RPMI8226 (cell line): ENCODE measurements around the gene KPNB1.

Experiments used
- DNase-seq: peaks from one replicate; pipeline ENCODE4 v3.0.0-alpha.2; 2015

Gene KPNB1

GRCh38 chr17:47714773-47715396 is 65.2 kb downstream of the KPNB1 start:
- peak; percentile 20 for DNase-seq

DNA sequence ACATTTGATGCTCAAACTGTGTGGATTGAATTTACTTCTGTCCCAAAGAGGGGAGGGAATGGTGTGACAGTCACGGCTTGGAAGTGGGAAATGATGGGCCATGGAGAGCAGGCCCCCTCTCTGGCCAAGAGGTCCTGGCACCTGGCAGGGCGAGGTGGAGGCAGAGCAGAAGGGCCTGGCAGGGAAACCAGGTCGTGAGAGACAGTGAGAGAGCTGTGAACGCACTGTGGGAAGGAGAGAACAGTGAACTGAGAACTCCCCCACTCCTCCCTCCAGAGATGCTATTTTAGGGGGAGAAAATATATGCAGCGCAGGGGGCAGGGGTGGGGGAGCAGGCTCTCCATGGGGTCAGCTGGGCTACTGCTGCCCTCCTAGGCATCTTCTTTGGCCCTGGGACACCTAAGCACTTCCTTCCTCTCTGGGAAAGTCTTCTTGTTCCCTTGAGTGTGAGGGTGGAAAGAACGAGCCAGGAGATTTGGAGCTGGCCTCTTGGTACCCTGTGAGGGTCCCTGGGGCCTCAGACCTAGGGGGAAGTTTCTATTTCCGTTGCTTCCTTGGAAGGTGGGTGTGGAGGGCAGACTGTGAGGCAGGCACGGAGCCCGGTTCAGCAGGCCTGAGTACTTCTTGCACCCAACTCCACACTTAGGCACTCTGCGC is 66.1 kb downstream of the KPNB1 start:
- no peak for DNase-seq

DNA sequence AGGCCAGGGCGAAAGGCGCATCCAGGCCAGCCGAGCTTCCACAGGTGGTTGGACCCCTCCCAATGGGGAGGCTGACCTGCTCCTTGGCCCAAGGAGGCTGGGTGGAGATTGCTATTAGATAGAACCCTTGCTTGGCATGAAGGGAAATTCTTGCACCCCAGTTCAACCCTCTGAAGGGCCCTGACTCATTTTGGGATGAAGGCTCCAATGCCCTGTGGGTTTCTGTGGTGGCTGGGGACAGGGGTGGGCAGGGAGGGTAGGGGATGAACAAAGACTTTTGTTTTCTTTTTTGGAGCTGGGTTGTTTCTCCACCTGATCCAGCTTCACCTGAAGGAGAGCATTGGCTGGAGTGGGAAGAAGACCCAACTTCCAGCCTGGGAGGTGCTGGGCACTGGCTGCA is 66.7 kb downstream of the KPNB1 start:
- DNase-seq, result no peak

DNA sequence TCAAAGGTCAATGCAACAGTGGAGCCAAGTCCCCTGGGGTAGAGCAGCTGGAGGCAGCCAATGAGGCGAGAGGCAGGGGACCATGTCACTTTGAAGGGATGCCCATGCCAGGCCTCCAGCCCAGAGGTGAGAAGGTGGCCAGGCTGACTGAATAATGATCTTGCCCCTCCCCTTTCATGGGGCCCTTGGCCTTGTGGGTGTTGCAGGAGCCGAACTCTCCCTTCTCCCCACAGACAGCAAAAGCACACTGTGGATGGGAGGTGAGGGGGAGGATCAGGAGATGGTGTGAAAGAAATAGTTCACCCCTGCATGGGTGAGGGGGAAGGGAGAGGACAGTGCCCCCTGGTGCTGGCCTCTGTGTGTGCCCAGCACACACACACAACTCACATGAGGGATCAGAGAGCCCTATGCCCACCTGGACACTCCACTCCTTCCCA is 67.6 kb downstream of the KPNB1 start:
- DNase-seq, result peak; percentile 30

DNA sequence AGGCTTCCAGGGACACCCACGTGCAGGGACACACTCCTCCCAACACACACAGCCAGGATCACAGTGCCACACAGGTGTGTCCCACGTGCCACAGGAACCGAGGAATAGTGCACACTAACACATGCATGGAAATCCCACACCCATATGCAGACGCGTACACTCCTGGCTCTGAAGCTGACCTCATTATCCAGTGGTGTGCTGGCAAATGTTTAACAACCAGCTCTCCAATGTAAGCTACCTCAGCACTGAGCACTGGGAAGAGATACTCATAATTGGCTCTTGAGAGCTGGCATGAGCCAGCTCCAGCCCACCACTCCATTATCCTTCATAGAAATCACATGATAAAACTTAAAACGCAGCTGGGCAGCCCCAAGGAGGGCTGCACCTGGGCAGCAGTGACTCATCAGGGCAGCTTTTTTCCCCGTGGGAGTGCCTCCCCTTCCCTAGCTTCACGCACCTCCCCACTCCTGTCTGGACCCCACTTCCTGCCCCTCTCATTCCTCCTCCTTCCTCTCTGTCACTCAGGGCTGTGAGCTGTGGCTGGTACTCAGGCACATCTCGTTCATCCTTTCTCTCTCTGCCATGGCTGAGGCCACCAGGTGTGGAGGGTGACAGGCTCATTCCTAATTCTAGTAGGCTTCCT is 68.4 kb downstream of the KPNB1 start:
- peak; percentile 39 for DNase-seq

- DNase-seq, result no peak
Observed at GRCh38 chr17:47718634-47719405, 69.1 kb downstream of the KPNB1 start.

DNA sequence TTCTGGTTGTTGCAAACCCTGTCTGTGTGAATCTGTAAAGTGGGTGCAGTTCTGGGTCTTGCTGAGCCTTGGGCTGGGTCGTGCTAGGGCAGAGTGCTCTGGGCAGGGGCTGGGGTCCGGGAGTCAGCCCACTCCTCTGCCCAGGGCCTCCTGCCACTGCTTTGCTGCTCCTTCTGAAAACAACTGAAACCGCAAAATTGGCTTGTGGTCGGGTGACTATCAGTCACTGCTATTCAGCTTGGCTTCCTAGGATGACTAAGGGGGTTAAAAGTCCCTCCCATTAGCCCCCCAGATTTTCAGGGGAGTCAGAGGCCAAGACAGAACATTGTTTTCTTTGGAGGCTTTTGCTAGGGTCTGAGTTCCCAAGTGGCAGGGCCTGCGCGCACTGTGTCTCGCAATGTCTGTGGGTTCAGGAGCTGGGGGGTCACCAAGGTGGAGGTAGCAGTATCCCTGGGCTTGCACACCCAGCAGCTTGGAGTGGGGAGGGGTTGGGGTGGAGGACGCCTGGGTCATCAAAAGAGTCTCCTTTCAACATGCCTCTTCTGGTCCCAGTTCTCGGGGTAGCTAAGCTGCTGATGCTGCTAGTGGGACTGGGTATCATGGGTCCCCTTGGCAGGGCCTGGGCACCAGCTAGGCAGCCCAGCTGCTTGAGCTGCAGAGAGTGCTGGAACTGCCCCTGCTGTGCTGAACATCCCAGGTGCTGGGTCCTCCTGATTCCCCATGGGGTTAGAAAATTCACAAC is 69.9 kb downstream of the KPNB1 start:
- peak; percentile 57 for DNase-seq

GRCh38 chr17:47720196-47720595 is 70.5 kb downstream of the KPNB1 start:
- DNase-seq, result no peak

DNA sequence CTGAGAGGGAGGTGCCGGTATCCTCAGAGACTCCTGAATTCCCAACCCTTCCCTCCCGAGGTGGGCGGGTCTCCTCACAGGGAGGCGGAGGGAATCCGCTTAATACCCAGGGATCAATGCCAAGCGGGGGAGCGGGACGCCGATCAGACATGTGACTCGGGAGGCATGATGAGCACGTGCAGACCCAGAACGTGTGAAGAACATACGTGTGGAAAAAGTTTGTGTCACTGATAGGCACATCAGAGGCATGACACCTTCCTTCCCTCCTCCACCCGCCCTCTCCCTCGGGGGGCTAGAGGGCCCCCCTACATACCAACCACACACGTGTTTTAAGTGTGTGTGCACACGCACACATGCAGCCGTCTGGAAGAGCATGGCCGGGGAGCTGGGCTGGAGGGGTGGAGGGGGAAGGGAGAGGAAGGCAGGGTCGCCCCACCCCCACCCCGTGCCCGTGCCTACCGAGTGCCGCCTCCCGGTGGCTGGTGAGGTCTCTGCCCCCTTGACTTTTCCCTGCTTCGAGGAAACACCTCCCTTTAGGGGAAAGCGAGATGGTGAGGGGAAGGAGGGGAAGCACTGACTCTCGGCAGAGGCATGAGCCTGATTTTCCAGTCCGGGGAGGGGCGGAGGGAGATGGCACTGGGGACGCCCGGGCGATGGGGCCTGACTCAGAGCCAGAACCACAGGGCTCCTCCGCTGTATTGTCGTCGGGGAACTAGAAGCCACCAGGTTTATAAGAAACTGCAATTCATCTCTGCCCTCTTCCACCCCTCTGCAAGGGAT is 71.2 kb downstream of the KPNB1 start:
- peak; percentile 47 for DNase-seq

- no peak for DNase-seq
Observed at GRCh38 chr17:47721725-47722124, 72.0 kb downstream of the KPNB1 start.

DNA sequence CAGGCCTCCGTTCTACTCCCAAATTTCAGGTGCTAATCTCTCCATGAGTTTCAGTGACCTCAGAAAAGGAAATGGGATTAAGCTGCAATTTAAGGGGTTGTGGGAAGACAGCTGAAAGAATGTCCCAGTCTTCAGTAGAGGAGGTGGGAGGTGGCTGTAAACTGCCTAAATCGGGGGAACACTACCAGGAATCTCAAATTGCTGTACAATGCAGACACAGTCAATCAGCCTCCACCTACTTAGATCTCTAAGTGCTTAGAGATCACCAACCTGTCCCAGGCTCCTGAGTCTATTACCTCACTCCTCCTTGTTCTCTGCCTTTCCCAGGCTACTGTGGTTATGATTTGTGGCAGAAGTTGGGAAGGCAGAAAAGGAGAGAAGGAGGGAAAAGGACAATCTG is 75.0 kb downstream of the KPNB1 start:
- DNase-seq, result no peak

DNA sequence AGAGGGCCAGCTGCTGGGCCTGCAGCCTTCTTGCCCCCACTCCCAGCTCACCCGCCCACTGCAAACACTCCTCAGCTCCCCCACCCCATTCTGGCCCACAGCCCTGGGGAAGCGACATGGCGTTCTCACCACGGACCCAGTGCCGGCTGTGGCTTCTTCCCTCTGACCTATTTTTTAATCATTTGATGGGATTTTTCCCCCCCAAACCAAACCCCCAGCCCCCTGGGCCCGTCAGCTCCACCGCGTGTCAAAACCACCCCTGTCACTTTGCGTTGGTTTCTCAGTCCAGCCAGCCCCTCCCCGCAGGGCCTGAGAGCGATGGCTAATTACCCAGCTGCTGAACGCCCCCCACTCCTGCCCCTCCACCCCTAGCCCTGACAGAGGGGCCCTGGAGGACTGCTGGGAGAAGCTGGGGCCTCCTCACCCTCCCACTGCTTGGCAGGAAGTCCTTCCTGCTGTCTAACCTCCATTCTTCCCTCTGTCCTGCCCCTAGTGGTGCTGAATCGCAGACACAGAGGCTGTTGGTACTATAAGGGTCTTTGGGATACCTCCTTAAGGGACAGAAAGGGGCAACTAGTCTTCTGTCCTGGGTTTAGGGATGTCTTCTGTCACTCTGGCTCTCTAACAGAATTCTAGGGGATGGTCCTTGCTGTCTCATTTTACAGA is 75.9 kb downstream of the KPNB1 start:
- DNase-seq, result no peak

GRCh38 chr17:47726796-47727703 is 77.3 kb downstream of the KPNB1 start:
- no peak for DNase-seq

DNA sequence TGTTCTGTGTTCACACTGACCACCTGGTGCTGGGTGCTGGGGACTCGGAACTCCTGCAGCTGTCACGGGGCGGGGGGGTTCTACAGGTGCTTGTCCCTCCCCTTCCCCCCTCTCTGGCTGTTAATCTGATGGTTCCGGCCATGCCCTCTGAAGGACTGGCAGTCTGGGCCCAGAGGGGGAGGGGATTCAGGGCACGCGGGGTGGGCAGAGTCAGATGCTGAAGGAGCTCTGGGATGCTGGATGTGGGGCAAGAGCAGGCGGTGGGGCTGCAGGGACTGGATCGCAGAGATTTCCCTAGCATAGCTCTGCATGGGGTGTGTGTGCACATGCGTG is 78.0 kb downstream of the KPNB1 start:
- DNase-seq, result no peak

- no peak for DNase-seq
Observed at GRCh38 chr17:47728214-47728877, 78.6 kb downstream of the KPNB1 start.

DNA sequence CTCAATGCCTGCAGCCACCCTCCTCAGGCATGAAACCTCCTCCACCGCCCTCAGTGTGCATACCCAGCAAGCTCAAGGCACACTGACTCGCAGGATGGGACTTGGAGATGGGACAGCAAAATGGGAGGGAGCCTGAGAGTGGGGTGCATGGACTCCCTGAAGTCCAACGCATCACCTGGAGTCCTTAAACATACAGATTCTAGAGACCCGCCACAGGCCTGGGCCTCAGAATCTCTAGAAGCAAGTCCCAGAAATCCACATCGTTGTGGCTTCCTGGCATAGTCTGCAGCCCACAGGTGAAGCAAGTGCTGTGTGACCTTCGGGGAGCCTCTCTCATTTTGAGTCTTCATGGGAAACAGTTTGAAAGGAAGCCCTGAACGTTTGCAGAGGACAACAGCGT is 79.8 kb downstream of the KPNB1 start:
- DNase-seq, result no peak

DNA sequence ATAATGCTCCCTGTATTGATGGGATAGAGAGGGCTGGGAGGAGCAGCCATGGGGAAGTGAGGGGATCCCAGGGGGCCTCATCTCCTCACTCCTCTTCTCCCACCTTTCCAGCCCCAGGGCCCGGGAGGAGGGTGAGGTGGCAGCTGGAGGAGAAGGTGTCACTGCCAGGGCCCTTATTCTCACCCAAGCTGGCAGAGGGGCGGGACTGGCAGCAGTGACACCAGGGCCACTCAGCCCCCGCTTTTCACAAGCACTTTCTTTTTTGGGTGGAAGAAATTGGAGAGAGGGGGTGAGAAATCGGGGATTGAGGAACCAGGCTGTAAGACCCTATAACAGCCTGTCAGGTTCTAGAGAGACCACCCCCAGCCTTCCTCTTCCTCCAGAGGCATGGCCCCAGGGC is 81.0 kb downstream of the KPNB1 start:
- DNase-seq, result no peak

DNA sequence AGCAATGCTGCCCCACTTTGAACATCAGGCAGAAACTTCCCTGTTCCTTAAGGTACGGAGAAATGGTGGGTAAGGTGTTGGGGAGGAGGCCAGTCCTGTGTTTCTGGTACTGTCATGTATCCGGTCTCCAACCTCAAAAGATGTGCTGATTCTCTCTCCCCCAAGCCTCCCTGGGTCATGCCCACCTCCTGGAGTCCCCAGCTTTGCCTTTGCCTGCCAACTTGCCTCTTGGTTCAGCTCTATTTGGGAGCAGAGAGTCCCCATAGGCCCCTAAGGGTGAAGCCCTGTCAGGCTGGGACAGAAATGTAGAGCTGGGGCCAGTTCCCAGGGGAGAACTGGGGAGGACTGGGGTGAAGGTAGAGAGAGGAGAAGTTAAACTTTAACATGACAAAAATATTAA is 81.7 kb downstream of the KPNB1 start:
- no peak for DNase-seq

DNA sequence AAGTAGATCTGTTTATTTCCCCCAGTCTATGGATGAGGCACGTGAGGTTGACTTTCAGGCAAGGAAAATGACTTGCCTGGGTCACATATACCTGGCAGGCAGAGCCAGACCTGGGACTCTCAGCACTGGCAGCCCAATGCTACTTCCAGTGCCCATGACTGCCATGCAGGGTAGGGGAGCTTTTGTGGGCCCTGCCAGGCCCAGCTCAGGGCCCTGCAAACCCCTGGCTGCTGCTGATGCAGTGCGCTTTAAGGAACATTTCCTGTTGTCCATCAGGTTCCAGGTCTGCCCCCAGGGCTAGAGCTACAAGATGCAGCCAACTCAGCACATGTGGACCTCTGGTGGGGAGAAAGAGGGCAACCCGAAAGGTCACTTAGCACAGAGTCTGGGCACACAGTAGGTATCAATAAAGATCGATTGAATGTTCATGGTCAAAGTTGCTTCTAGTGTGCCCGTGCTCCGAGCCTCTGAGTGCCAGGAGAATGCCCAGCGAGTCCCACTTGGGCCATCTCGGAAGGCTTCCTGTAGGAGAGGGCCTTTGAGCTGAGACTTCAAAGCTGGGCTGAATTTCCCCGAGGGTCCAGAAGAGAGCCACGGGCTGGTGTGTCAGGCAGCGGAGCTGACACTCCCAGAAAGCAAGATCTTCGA is 82.8 kb downstream of the KPNB1 start:
- no peak for DNase-seq
